ENCODE results near the gene TSPAN11. TPM values are rescaled to one million over a fixed set of nuclear protein-coding genes. Genes with fewer than 3 reads are reported as not detected.
A peak's percentile ranks its signal among the peaks of the same experiment; 100 is the strongest.

TSPAN11 gene
- polyA plus RNA-seq, 2 of the 4 experiments (the other 2 are of a cell fraction): 0.01 to 0.06 TPM

DNA sequence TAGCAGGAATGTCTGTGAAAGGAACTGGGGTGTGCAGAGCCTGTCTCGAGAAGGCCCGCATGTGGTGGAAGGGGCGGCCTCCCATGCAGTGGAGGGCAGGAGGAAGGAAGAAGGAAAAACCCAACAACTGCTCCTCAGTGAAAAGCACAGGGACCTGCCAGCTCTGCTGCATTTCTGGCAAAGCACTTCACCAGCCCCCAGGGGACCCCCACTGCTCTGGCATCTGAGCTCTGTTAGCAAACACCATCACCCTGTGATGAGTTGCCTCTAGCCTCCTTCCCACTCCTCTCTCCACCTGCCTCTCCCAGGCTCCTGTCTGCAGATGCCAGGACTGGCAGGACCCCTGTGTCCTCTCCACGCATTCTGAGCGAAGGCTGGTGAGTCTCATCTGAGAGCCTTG, 78.1 kb downstream of the TSPAN11 start (continued):
- no peak for TF ChIP-seq ZFP36 (IDR thresholded peaks at IDR 0.05; ENCODE audit: borderline replicate concordance, partially characterized antibody)
- TF ChIP-seq, protein P1, sequence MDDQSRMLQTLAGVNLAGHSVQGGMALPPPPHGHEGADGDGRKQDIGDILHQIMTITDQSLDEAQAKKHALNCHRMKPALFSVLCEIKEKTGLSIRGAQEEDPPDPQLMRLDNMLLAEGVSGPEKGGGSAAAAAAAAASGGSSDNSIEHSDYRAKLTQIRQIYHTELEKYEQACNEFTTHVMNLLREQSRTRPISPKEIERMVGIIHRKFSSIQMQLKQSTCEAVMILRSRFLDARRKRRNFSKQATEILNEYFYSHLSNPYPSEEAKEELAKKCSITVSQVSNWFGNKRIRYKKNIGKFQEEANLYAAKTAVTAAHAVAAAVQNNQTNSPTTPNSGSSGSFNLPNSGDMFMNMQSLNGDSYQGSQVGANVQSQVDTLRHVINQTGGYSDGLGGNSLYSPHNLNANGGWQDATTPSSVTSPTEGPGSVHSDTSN (IDR thresholded peaks at IDR 0.05): no peak

DNA sequence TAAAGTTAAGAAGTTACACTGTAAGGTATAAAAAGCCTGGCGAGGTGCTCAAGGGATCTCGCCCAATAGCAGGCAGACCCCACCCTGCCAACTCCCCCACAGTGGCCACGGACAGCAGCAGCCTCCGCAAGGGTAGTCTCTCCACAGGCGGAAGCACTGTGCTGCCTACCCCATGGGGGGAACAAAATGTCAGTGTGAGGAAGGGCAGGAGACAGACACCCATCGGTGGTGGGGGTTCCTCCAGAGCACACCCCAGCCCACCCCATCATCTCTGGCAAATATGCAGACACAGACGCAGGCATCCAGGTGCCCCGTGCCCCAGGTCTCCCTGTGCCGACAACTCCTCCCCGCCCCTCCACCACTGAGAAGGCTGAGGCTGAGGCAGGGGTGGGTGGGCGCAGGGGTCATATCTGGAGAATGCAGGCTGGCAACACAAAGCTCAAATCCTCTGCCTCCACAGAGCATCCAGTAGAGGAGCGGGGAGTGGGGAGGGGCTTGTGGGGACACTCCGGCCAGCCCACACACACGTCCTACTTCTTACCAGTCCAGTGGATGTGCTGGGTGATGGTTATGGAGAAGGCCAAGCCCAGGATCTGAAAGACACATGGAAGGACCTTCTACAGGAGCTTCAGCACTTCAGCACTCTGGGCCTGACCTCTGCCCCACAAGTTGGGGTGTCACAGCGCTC, 78.9 kb downstream of the TSPAN11 start:
- no peaks in the 10 kb centered on the region for H3K9me3 ChIP-seq
- CTCF ChIA-PET: no interaction called here
- ATAC-seq (no peak), DNase-seq (ENCODE audit: low read depth in 1 of 2, low spot score in 1 of 2) (no peak), FAIRE-seq (no peak)
- peaks cover 25% of the 10 kb centered on the region for H3K4me1 ChIP-seq
- WGBS (ENCODE audit: missing lambda C conversion rate): 87% methylated on average over 12 of the region's 15 CpGs
- no peak overlapping the region for H3K4me3 ChIP-seq
- no peak for TF ChIP-seq EHMT2 (IDR thresholded peaks at IDR 0.05; ENCODE audit: low read depth)
- TF ChIP-seq EP300 (IDR thresholded peaks at IDR 0.05): no peak
- TF ChIP-seq, protein P2, sequence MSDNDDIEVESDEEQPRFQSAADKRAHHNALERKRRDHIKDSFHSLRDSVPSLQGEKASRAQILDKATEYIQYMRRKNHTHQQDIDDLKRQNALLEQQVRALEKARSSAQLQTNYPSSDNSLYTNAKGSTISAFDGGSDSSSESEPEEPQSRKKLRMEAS (IDR thresholded peaks at IDR 0.05): no peak
- no peak for TF ChIP-seq RCOR1 (IDR thresholded peaks at IDR 0.05; ENCODE audit: low read depth, low read length)
- TF ChIP-seq CBX2 (IDR thresholded peaks at IDR 0.05; ENCODE audit: borderline replicate concordance, low read depth): no peak
- TF ChIP-seq GATA3 (IDR thresholded peaks at IDR 0.05; ENCODE audit: borderline replicate concordance): no peak
- no peak for TF ChIP-seq POLR2AphosphoS2 (conservative IDR thresholded peaks at IDR 0.05; ENCODE audit: low read length)
- TF ChIP-seq, protein P1 (IDR thresholded peaks at IDR 0.05): no peak
- no peak for TF ChIP-seq EHF (CRISPR knock-in tag; IDR thresholded peaks at IDR 0.05)
- TF ChIP-seq MAZ (IDR thresholded peaks at IDR 0.05; ENCODE audit: borderline replicate concordance, low read depth, low read length): no peak
- TF ChIP-seq KDM5A (IDR thresholded peaks at IDR 0.05): no peak
- no peak for TF ChIP-seq CBX8 (IDR thresholded peaks at IDR 0.05)
- TF ChIP-seq, protein P3, sequence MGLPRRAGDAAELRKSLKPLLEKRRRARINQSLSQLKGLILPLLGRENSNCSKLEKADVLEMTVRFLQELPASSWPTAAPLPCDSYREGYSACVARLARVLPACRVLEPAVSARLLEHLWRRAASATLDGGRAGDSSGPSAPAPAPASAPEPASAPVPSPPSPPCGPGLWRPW (IDR thresholded peaks at IDR 0.05): no peak
- TF ChIP-seq, protein P4, sequence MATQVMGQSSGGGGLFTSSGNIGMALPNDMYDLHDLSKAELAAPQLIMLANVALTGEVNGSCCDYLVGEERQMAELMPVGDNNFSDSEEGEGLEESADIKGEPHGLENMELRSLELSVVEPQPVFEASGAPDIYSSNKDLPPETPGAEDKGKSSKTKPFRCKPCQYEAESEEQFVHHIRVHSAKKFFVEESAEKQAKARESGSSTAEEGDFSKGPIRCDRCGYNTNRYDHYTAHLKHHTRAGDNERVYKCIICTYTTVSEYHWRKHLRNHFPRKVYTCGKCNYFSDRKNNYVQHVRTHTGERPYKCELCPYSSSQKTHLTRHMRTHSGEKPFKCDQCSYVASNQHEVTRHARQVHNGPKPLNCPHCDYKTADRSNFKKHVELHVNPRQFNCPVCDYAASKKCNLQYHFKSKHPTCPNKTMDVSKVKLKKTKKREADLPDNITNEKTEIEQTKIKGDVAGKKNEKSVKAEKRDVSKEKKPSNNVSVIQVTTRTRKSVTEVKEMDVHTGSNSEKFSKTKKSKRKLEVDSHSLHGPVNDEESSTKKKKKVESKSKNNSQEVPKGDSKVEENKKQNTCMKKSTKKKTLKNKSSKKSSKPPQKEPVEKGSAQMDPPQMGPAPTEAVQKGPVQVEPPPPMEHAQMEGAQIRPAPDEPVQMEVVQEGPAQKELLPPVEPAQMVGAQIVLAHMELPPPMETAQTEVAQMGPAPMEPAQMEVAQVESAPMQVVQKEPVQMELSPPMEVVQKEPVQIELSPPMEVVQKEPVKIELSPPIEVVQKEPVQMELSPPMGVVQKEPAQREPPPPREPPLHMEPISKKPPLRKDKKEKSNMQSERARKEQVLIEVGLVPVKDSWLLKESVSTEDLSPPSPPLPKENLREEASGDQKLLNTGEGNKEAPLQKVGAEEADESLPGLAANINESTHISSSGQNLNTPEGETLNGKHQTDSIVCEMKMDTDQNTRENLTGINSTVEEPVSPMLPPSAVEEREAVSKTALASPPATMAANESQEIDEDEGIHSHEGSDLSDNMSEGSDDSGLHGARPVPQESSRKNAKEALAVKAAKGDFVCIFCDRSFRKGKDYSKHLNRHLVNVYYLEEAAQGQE (IDR thresholded peaks at IDR 0.05): no peak
- TF ChIP-seq NR3C1 (IDR thresholded peaks at IDR 0.05): no peak
- no peak for TF ChIP-seq FOSL2 (IDR thresholded peaks at IDR 0.05)
- TF ChIP-seq FOSL2 (CRISPR knock-in tag; IDR thresholded peaks at IDR 0.05): no peak
- no peak for TF ChIP-seq FOSB (CRISPR knock-in tag; IDR thresholded peaks at IDR 0.05)
- no peak for TF ChIP-seq FOXS1 (CRISPR knock-in tag; IDR thresholded peaks at IDR 0.05)
- no peak for TF ChIP-seq ZC3H11A (IDR thresholded peaks at IDR 0.05)
- no peak for TF ChIP-seq SREBF2 (IDR thresholded peaks at IDR 0.05)
- H3K27ac ChIP-seq: peak overlapping the region; percentile 19 to 58; a peak in 3 of 6 replicates
- H3K4me2 ChIP-seq: peak overlapping the region; percentile 29; the same call in 1 of the 3 replicates
- POLR2A ChIA-PET: no interaction called here

All from A549 (cell line).